Fibroblast of lung (primary cell): ENCODE measurements around the gene CENPE.

Experiments used
- EZH2 ChIP-seq: IDR thresholded peaks from 2 replicates; pipeline ENCODE4 v1.5.1; 2012; ENCODE audit warnings: low read length, control low read depth, mild to moderate bottlenecking; ENCODE audit errors: missing control alignments
- TF ChIP-seq, protein P1 (sequence below), 2 donors: IDR thresholded peaks in 1 of 2; conservative IDR thresholded peaks in 1 of 2; 1 replicate in 1 of 2; 2 replicates in 1 of 2; pipeline ENCODE4 v1.5.1; 2011 to 2012; ENCODE audit warnings: low read length in 2 of 2, control low read depth in 1 of 2, inconsistent platforms in 1 of 2, low read depth in 1 of 2, mild to moderate bottlenecking in 1 of 2

GRCh38 chr4:103199009-103199408 lies 866 bp upstream of the CENPE start:
- TF ChIP-seq, protein P1, sequence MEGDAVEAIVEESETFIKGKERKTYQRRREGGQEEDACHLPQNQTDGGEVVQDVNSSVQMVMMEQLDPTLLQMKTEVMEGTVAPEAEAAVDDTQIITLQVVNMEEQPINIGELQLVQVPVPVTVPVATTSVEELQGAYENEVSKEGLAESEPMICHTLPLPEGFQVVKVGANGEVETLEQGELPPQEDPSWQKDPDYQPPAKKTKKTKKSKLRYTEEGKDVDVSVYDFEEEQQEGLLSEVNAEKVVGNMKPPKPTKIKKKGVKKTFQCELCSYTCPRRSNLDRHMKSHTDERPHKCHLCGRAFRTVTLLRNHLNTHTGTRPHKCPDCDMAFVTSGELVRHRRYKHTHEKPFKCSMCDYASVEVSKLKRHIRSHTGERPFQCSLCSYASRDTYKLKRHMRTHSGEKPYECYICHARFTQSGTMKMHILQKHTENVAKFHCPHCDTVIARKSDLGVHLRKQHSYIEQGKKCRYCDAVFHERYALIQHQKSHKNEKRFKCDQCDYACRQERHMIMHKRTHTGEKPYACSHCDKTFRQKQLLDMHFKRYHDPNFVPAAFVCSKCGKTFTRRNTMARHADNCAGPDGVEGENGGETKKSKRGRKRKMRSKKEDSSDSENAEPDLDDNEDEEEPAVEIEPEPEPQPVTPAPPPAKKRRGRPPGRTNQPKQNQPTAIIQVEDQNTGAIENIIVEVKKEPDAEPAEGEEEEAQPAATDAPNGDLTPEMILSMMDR (conservative IDR thresholded peaks at IDR 0.05 in 1 of 2, IDR thresholded peaks at IDR 0.05 in 1 of 2; ENCODE audit: low read depth in 1 of 2, low read length in 2 of 2): no peak
- no peak for TF ChIP-seq EZH2
